A549 (cell line): ENCODE measurements around the gene PARD3B. TPM values are rescaled to one million over a fixed set of nuclear protein-coding genes. Genes with fewer than 3 reads are reported as not detected.

Experiments
- ATAC-seq, 2 experiments: fragments of 200-7000 bp in 1 of 2; fragments of >200 bp in 1 of 2; cut with Nextera tagmentation in 1 of 2; cut with Tn5 transposase in 1 of 2; 3 replicates each; pipeline versions ENCODE4 v1.8.0 to v1.9.1; 2018 to 2020; ENCODE audit warnings: mild to moderate bottlenecking in 1 of 2, moderate library complexity in 1 of 2
- CTCF ChIA-PET: fragments of 300-600 bp; sonication (Branson Sonifier 250); formaldehyde crosslinking; extraction: SDS; loops from one replicate; lab custom pipeline; 2021; ENCODE audit warnings: antibody characterized with exemption, inconsistent platforms; lab: Yijun Ruan, JAX
- POLR2A ChIA-PET: fragments of 350-600 bp; formaldehyde crosslinking; extraction: SDS; loops from one replicate; lab custom pipeline; 2021; ENCODE audit warnings: antibody characterized with exemption, inconsistent platforms; lab: Yijun Ruan, JAX
- DNase-seq, 2 experiments: peaks; one replicate each; pipeline versions ENCODE4 v3.0.0 to v3.0.0-alpha.2; 2011 to 2016; ENCODE audit warnings: low read depth in 1 of 2, low spot score in 1 of 2
- FAIRE-seq: peaks from 2 replicates; lab custom pipeline; 2011; peaks lifted over from hg19 to GRCh38; lab: Jason Lieb, UNC
- H3K27ac ChIP-seq, 2 experiments: fragments of >200 bp; sonication (Bioruptor Twin); formaldehyde crosslinking; 3 replicates each; pipeline ENCODE4 v1.5.1; 2016 to 2017
- H3K4me1 ChIP-seq: fragments of >200 bp; sonication (Bioruptor Twin); formaldehyde crosslinking; 3 replicates; pipeline ENCODE4 v1.6.1; 2016
- H3K4me2 ChIP-seq: fragments of >200 bp; sonication (Bioruptor Twin); formaldehyde crosslinking; 3 replicates; pipeline ENCODE4 v1.6.1; 2016
- H3K4me3 ChIP-seq: fragments of >200 bp; sonication (Bioruptor Twin); formaldehyde crosslinking; 3 replicates; pipeline ENCODE4 v1.5.1; 2016
- H3K9me3 ChIP-seq: fragments of >200 bp; sonication (Bioruptor Twin); formaldehyde crosslinking; 3 replicates; pipeline ENCODE4 v1.6.1; 2016
- CHD2 ChIP-seq: fragments of 150-350 bp; IDR thresholded peaks from 2 replicates; pipeline ENCODE4 v1.6.1; 2014; ENCODE audit warnings: low read length; ENCODE audit not compliant: partially characterized antibody
- EHF ChIP-seq: fragments of 250-450 bp; sonication (Bioruptor Pico); IDR thresholded peaks from 2 replicates; pipeline ENCODE4 v1.5.0; 2020; ENCODE audit warnings: mild to moderate bottlenecking
- EP300 ChIP-seq, 2 experiments: fragments of >200 bp; sonication (Bioruptor Twin); formaldehyde crosslinking; IDR thresholded peaks; 2 replicates in 1 of 2; 3 replicates in 1 of 2; pipeline ENCODE4 v1.6.1; 2016 to 2017
- ESRRA ChIP-seq: fragments of 150-350 bp; IDR thresholded peaks from 2 replicates; pipeline ENCODE4 v1.6.1; 2014; ENCODE audit warnings: mild to moderate bottlenecking, low read length, borderline replicate concordance
- FOSL2 ChIP-seq, 2 experiments: fragments of 450-650 bp in 1 of 2; fragments of >200 bp in 1 of 2; sonication (Bioruptor Twin) in 1 of 2; formaldehyde crosslinking; IDR thresholded peaks; 2 replicates each; pipeline versions ENCODE4 v1.5.0 to v1.6.1; 2016 to 2020; ENCODE audit warnings: mild to moderate bottlenecking in 1 of 2, moderate library complexity in 1 of 2
- HOXB13 ChIP-seq: fragments of 250-450 bp; sonication (Bioruptor Pico); IDR thresholded peaks from 2 replicates; pipeline ENCODE4 v1.5.0; 2020; ENCODE audit warnings: low read depth, mild to moderate bottlenecking, moderate library complexity
- HOXB5 ChIP-seq: fragments of 250-450 bp; sonication (Bioruptor Pico); IDR thresholded peaks from 2 replicates; pipeline ENCODE4 v1.5.0; 2020; ENCODE audit warnings: mild to moderate bottlenecking, moderate library complexity
- JUN ChIP-seq, 2 experiments: fragments of >200 bp; sonication (Bioruptor Twin); formaldehyde crosslinking; IDR thresholded peaks; 2 replicates in 1 of 2; 3 replicates in 1 of 2; pipeline ENCODE4 v1.6.1; 2016 to 2017
- KDM1A ChIP-seq: fragments of 200-600 bp; sonication (generic); IDR thresholded peaks from 2 replicates; pipeline ENCODE4 v1.6.1; 2016; ENCODE audit warnings: low read depth, mild to moderate bottlenecking
- KDM5A ChIP-seq: fragments of 200-600 bp; sonication (generic); IDR thresholded peaks from 2 replicates; pipeline ENCODE4 v1.6.1; 2016; ENCODE audit warnings: antibody characterized with exemption, mild to moderate bottlenecking
- MYC ChIP-seq: IDR thresholded peaks from 2 replicates; pipeline ENCODE4 v1.6.1; 2012; ENCODE audit warnings: mild to moderate bottlenecking, inconsistent platforms, low read length, improper control_type of control experiment, borderline replicate concordance
- NPAS2 ChIP-seq: fragments of 250-450 bp; sonication (Bioruptor Pico); IDR thresholded peaks from 2 replicates; pipeline ENCODE4 v1.8.0; 2022; ENCODE audit warnings: mild to moderate bottlenecking, moderate library complexity, borderline replicate concordance
- RAD21 ChIP-seq, 2 experiments: fragments of >200 bp in 1 of 2; sonication (Bioruptor Twin) in 1 of 2; formaldehyde crosslinking in 1 of 2; IDR thresholded peaks in 1 of 2; conservative IDR thresholded peaks in 1 of 2; 2 replicates in 1 of 2; 3 replicates in 1 of 2; pipeline ENCODE4 v1.6.1; 2012 to 2018; ENCODE audit warnings: inconsistent platforms in 1 of 2
- RARB ChIP-seq: fragments of 250-450 bp; sonication (Bioruptor Pico); IDR thresholded peaks from 2 replicates; pipeline ENCODE4 v1.8.0; 2021; ENCODE audit warnings: mild to moderate bottlenecking, moderate library complexity
- RCOR1 ChIP-seq: fragments of 150-350 bp; IDR thresholded peaks from 2 replicates; pipeline ENCODE4 v1.6.1; 2014; ENCODE audit warnings: antibody characterized with exemption, low read length, low read depth
- SMC3 ChIP-seq: fragments of >200 bp; sonication (Bioruptor Twin); formaldehyde crosslinking; IDR thresholded peaks from 3 replicates; pipeline ENCODE4 v1.6.1; 2018; ENCODE audit warnings: inconsistent platforms
- TP53 ChIP-seq: fragments of 250-450 bp; sonication (Bioruptor Pico); IDR thresholded peaks from 2 replicates; pipeline ENCODE4 v1.5.0; 2021; ENCODE audit warnings: mild to moderate bottlenecking, moderate library complexity
- ZFP36 ChIP-seq: fragments of 450-650 bp; IDR thresholded peaks from 2 replicates; pipeline ENCODE4 v1.6.1; 2014; ENCODE audit warnings: borderline replicate concordance; ENCODE audit not compliant: partially characterized antibody
- WGBS: methylation state at CpG from one replicate; pipeline ENCODE4 v1.1.6; 2017; ENCODE audit errors: missing lambda C conversion rate; 5-methylcytosine and 5-hydroxymethylcytosine counted together
- polyA plus RNA-seq, 4 experiments: library from polyadenylated mRNA; depleted of rRNA in 3 of 4; stranded (reverse); fragments of >200 nt; fragmentation: RNase III in 1 of 4; extraction: RNeasy Plus Mini Kit Qiagen cat#74134 plus additional on column Dnase treatment in 1 of 4; gene quantifications; 2 replicates in 3 of 4; 3 replicates in 1 of 4; pipeline ENCODE4 v1.2.3, GENCODE V29; 2011 to 2017
- TF ChIP-seq, protein P1 (sequence below): fragments of >200 bp; sonication (Bioruptor Twin); formaldehyde crosslinking; IDR thresholded peaks from 2 replicates; pipeline ENCODE4 v1.6.1; 2016
- TF ChIP-seq, protein P2 (sequence below): IDR thresholded peaks from 2 replicates; pipeline ENCODE4 v1.6.1; 2012; ENCODE audit warnings: low read depth, borderline replicate concordance
- TF ChIP-seq, protein P3 (sequence below): fragments of >200 bp; sonication (Bioruptor Twin); formaldehyde crosslinking; IDR thresholded peaks from 3 replicates; pipeline ENCODE4 v1.5.1; 2016
- TF ChIP-seq, protein P4 (sequence below): fragments of 250-450 bp; sonication (Bioruptor Pico); IDR thresholded peaks from 2 replicates; pipeline ENCODE4 v1.5.0; 2020; ENCODE audit warnings: low read depth, mild to moderate bottlenecking, moderate library complexity

The PARD3B gene
- polyA plus RNA-seq, 2 of the 4 experiments (the other 2 are of a cell fraction): 1.2 to 2.4 TPM

DNA sequence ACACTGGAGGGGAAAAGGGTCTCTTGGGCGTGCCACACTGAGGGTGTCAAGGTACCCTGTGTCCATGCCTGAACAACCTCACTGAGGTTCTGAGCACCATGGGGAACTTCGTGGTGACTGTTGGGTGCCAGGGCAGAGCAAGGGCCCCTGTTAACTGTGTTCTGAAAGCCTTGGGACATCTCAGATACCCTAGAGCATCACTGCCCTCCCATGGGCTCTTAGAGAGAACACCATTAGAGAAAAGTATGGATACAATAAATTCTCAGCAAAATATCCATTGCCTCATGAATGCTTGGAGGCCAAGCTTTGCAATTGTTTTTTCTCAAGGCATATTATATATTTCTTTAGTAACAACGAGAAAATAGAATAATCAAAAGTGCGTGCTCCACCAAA, 648.6 kb downstream of the PARD3B start:
- H3K4me3 ChIP-seq: no peak overlapping the region
- TF ChIP-seq HOXB5 (CRISPR knock-in tag) (no peak), TP53 (CRISPR knock-in tag) (no peak), MYC (no peak), ESRRA (no peak), EHF (CRISPR knock-in tag) (no peak), RARB (CRISPR knock-in tag) (no peak), KDM1A (no peak), JUN (IDR thresholded peaks at IDR 0.05) (no peak), SMC3 (no peak)
- no peaks in the 10 kb centered on the region for H3K4me1 ChIP-seq
- no peak for DNase-seq
- no peaks in the 10 kb centered on the region for H3K9me3 ChIP-seq
- FAIRE-seq: no peak
- CTCF ChIA-PET: no interaction called here
- POLR2A ChIA-PET: no interaction called here
- no peak overlapping the region for H3K27ac ChIP-seq
- 61% methylated on average over 4 of the region's 4 CpGs for WGBS
- no peak overlapping the region for H3K4me2 ChIP-seq
- no peak for ATAC-seq

DNA sequence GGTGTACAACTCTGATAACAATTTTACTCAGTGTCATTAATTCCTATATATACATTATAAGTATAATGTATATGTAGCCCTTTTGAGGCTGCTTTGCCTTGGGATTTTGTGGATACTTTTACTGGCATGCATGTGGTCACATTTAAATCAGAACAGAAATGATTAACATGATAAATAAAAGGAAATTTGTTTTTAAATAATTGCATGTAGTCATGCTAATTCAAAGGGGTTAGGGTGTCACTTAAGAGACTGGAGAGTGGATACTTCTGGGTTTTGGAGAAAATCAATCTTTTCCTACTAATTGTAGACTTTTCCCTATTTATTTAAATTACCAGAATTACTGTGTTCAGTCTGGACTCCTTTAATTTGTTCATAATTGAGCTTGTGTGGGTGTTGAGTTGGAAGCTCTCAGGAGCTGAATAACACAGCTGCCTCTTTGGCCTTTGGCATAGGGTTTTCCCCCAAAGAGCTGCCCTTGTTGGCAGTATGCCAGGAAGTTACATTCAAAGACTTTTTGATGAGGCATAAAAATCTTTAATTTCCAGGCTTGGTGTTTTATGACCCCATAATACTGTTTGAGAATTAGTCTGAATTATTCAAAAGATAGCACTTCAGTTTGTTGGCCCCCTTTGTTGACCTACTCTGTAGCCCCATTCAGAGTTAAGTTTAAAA, 652.3 kb downstream of the PARD3B start:
- H3K4me1 ChIP-seq: no peaks in the 10 kb centered on the region
- no peak overlapping the region for H3K4me2 ChIP-seq
- POLR2A ChIA-PET: no interaction called here
- CTCF ChIA-PET: no interaction called here
- no peak overlapping the region for H3K27ac ChIP-seq
- FAIRE-seq: no peak
- no peak for DNase-seq
- H3K9me3 ChIP-seq: no peaks in the 10 kb centered on the region
- no peak overlapping the region for H3K4me3 ChIP-seq
- TF ChIP-seq CHD2 (no peak), RCOR1 (no peak), EP300 (IDR thresholded peaks at IDR 0.05) (no peak), HOXB5 (CRISPR knock-in tag) (no peak), ZFP36 (no peak)
- TF ChIP-seq, protein P1, sequence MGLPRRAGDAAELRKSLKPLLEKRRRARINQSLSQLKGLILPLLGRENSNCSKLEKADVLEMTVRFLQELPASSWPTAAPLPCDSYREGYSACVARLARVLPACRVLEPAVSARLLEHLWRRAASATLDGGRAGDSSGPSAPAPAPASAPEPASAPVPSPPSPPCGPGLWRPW: no peak
- TF ChIP-seq, protein P2, sequence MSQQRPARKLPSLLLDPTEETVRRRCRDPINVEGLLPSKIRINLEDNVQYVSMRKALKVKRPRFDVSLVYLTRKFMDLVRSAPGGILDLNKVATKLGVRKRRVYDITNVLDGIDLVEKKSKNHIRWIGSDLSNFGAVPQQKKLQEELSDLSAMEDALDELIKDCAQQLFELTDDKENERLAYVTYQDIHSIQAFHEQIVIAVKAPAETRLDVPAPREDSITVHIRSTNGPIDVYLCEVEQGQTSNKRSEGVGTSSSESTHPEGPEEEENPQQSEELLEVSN: no peak
- no peak for ATAC-seq

DNA sequence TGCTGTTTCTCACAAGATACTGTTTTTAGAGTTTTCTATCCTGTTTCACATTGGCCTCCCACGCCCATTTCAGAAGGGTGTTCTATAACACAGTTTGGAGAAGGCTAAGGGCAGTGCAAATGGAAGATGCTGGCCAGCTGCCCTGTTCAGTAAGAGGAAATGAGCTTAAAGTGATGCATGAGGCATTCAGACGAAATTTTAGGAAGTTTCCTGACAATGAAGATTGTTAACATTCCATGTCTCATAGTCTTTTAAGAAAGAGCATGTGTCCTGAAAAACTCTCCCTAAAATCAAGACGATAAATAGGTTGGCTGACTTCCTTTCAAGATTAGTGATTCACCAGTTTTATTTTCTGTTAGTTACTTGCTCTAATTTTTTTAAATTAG, 652.9 kb downstream of the PARD3B start:
- CTCF ChIA-PET: no interaction called here
- ATAC-seq (no peak), FAIRE-seq (no peak), DNase-seq (no peak)
- Histone ChIP-seq H3K4me2 (no peak overlapping the region), H3K4me1 (no peaks in the 10 kb centered on the region), H3K27ac (no peak overlapping the region), H3K4me3 (no peak overlapping the region), H3K9me3 (no peaks in the 10 kb centered on the region)
- TF ChIP-seq, protein P3, sequence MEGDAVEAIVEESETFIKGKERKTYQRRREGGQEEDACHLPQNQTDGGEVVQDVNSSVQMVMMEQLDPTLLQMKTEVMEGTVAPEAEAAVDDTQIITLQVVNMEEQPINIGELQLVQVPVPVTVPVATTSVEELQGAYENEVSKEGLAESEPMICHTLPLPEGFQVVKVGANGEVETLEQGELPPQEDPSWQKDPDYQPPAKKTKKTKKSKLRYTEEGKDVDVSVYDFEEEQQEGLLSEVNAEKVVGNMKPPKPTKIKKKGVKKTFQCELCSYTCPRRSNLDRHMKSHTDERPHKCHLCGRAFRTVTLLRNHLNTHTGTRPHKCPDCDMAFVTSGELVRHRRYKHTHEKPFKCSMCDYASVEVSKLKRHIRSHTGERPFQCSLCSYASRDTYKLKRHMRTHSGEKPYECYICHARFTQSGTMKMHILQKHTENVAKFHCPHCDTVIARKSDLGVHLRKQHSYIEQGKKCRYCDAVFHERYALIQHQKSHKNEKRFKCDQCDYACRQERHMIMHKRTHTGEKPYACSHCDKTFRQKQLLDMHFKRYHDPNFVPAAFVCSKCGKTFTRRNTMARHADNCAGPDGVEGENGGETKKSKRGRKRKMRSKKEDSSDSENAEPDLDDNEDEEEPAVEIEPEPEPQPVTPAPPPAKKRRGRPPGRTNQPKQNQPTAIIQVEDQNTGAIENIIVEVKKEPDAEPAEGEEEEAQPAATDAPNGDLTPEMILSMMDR: no peak
- TF ChIP-seq, protein P4, sequence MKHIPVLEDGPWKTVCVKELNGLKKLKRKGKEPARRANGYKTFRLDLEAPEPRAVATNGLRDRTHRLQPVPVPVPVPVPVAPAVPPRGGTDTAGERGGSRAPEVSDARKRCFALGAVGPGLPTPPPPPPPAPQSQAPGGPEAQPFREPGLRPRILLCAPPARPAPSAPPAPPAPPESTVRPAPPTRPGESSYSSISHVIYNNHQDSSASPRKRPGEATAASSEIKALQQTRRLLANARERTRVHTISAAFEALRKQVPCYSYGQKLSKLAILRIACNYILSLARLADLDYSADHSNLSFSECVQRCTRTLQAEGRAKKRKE (CRISPR knock-in tag): no peak
- TF ChIP-seq JUN (IDR thresholded peaks at IDR 0.05) (no peak), EHF (CRISPR knock-in tag) (no peak), KDM5A (no peak), RAD21 (conservative IDR thresholded peaks at IDR 0.05 in 1 of 2, IDR thresholded peaks at IDR 0.05 in 1 of 2) (no peak), HOXB5 (CRISPR knock-in tag) (no peak), RCOR1 (no peak), NPAS2 (no peak), FOSL2 (IDR thresholded peaks at IDR 0.05) (no peak), FOSL2 (CRISPR knock-in tag; IDR thresholded peaks at IDR 0.05) (no peak), MYC (no peak), HOXB13 (CRISPR knock-in tag) (no peak)
- TF ChIP-seq, protein P2: no peak
- WGBS: 32% methylated on average over 3 of the region's 3 CpGs
- POLR2A ChIA-PET: no interaction called here
